SHP77 (cell line): ENCODE measurements around the gene STPG3.
A peak's percentile ranks its signal among the peaks of the same experiment; 100 is the strongest.
"Not testable (repeated sequence)": the region's sequence is repeated elsewhere in the genome, so short reads cannot be mapped to it uniquely, and the experiment has no call there.

ENCODE experiments used
- DNase-seq, 2 experiments: peaks; one replicate each; lab custom pipeline; 2025; lab: John Stamatoyannopoulos, UW

STPG3 gene

DNA sequence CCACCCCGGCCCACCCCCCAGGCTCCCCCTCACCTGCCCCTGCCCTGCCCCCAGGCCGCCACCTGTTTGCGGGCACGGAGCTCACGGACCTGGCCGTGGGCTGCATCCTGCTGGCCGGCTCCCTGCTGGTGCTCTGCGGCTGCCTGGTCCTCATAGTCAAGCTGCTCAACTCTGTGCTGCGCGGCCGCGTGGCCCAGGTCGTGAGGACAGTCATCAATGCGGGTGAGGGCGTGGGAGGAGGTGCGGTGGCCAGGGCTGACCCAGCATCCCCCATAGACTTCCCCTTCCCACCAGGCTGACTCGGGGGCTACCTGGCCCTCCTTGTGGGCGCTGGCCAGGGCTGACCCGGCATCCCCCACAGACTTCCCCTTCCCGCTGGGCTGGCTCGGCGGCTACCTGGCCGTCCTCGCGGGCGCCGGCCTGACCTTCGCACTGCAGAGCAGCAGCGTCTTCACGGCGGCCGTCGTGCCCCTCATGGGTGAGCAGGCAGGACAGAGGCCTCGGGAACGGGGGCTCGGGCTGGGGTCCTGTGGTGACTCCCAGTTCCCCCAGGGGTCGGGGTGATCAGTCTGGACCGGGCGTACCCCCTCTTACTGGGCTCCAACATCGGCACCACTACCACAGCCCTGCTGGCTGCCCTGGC is 16.9 kb upstream of the STPG3 start:
- no peak for DNase-seq

GRCh38 chr9:137234758-137235423 is 16.2 kb upstream of the STPG3 start:
- no peak for DNase-seq

- no peak for DNase-seq
Measured at GRCh38 chr9:137235424-137236237, 15.5 kb upstream of the STPG3 start.

DNA sequence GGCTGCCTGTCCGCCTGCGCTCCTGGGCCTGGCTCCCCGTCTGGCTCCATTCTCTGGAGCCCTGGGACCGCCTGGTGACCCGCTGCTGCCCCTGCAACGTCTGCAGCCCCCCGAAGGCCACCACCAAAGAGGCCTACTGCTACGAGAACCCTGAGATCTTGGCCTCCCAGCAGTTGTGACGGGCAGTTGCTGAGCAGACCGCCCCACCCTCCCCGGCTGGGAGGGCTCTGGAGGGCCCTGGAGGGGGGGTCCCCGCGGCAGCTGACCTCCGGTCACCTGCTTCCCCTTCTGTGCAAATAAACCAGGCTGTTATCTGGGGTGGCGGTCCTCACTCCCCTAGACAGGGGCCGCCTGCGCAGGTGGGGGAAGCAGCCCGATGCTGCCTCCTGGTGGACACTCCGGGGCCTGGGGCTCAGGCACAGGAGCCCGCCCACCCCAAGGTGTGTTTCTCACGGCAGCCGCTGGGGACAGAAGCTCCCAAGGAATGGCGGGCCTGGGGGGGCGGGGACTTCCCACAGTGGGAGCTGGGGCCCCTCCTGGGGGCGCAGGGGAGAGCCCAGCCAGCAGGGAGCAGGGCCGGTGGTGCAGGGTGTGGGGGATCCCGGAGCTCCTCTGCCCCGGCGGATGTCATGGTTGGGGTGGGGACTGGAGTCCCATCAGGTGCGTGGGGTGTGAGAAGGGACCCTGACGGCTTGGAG is 14.7 kb upstream of the STPG3 start:
- DNase-seq, result peak; percentile 74 to 84

- DNase-seq, result no peak
Measured at GRCh38 chr9:137236936-137237421, 14.1 kb upstream of the STPG3 start.

GRCh38 chr9:137237759-137238726 is 13.0 kb upstream of the STPG3 start:
- peak; percentile 87 to 88 for DNase-seq

- DNase-seq, result not testable (repeated sequence)
Measured at GRCh38 chr9:137239541-137240200, 11.4 kb upstream of the STPG3 start.

DNA sequence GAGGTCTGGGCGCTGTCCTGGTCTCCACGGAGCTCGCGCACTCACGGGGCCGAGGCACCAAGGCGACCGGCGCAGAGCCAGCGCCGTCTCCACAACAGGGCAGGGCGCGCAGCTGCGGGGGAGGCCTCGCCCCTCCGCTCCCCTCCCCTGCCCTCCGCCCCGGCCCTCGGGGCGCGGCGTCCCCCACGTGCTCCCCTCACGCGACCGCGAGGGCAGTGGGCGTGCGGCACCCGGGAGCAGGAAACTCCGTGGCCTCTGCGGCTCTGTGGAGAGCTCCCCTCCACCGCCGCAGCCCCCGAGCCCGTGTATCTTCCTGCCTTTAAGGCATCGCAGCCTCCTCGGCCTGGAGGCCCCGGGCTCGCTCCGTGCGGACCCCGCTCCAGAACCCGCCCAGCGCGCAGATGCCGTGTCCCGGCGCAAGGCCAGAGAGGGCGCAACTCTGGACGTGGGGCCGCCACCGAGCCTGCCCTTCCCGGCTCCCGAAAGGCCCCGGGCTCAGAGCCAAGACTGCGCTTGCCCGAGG is 10.7 kb upstream of the STPG3 start:
- peak in 1 of 2 experiments; percentile 65 for DNase-seq

- peak; percentile 99 to 100 for DNase-seq
Measured at GRCh38 chr9:137240841-137241489, 10.1 kb upstream of the STPG3 start, which contains the start of gene TUBB4B. TSS of gene TUBB4B (plus strand) at chr9:137241287. CDS start at chr9:137241361, 74 bp downstream.

- DNase-seq, result no peak
Measured at GRCh38 chr9:137241490-137242268, 9.4 kb upstream of the STPG3 start.

DNA sequence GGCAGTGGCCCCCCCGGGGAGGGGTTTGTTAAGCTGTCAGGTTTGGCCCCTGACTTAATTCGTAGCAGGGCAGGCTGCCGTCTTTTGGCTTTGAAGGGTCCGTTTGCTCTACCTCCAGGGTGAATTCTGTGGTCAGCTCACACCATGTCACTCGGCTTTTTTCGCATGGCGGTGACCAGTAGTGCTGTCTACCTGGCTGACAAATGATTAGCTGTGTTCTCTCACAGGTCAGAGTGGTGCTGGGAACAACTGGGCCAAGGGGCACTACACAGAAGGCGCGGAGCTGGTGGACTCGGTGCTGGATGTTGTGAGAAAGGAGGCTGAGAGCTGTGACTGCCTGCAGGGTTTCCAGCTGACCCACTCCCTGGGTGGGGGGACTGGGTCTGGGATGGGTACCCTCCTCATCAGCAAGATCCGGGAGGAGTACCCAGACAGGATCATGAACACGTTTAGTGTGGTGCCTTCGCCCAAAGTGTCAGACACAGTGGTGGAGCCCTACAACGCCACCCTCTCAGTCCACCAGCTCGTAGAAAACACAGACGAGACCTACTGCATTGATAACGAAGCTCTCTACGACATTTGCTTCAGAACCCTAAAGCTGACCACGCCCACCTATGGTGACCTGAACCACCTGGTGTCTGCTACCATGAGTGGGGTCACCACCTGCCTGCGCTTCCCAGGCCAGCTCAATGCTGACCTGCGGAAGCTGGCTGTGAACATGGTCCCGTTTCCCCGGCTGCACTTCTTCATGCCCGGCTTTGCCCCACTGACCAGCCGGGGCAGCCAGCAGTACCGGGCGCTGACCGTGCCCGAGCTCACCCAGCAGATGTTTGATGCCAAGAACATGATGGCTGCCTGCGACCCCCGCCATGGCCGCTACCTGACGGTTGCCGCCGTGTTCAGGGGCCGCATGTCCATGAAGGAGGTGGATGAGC is 8.6 kb upstream of the STPG3 start:
- no peak for DNase-seq

- not testable (repeated sequence) for DNase-seq
Measured at GRCh38 chr9:137243266-137243625, 7.8 kb upstream of the STPG3 start.

DNA sequence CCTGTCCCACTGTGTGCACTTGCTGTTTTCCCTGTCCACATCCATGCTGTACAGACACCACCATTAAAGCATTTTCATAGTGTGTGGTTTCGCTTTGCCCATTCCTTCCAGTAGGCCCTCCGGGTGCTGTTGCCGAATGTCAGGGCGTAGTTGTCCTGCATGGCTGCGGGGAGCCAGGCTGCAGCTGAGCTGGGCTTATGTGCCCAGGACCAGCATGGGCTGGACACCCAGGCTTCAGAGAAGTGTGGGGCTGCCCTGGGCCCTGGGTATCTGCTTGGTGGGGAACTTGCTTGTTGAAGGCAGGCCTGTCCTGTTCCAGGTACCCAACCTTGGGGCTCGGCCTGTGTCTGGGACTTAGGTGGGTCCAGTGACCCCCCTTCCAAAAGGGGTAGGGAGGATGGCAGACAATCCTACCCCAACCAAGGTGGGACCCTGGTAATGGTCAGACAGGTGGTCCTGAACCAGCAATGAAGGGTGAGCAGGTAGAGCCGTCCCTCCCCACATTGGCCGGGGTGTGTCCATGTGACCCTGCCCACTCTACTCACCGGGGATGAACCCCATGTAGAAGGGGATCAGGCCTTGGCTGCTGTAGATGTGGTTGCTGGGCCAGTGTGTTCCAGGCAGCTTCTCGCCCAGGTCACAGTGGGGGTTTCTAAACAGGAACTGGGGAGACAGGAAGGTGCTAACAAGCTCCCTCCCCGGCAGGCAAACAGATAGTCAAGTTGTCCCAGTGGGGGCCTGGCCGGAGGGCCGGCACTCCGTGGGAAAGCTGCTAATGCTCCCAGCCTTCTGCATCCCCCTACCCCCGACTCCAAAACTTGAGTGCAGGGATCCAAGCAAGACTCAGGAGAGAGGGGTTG is 7.2 kb upstream of the STPG3 start:
- DNase-seq, result no peak

- no peak for DNase-seq
Measured at GRCh38 chr9:137244486-137245449, 6.3 kb upstream of the STPG3 start.
